HG03139 (cell line): ENCODE data around the gene N4BP2.
A peak's percentile ranks its signal among the peaks of the same experiment; 100 is the strongest.

ENCODE experiments used
- ATAC-seq: cut with Tn5 transposase; IDR thresholded peaks from one replicate; pipeline ENCODE4 v1.9.1; 2021; ENCODE audit not compliant: unreplicated experiment

The N4BP2 gene

GRCh38 chr4:40190880-40191815 is 134.5 kb downstream of the N4BP2 start:
- ATAC-seq, result no peak

- no peak for ATAC-seq
Measured at GRCh38 chr4:40192114-40193015, 135.7 kb downstream of the N4BP2 start.

- no peak for ATAC-seq
Measured at GRCh38 chr4:40193016-40193571, 136.4 kb downstream of the N4BP2 start.

GRCh38 chr4:40193578-40193977 is 136.9 kb downstream of the N4BP2 start:
- no peak for ATAC-seq

- no peak for ATAC-seq
Measured at GRCh38 chr4:40194602-40195161, 138.0 kb downstream of the N4BP2 start.

GRCh38 chr4:40195182-40196177 is 138.8 kb downstream of the N4BP2 start:
- no peak for ATAC-seq

- ATAC-seq, result no peak
Measured at GRCh38 chr4:40196272-40196671, 139.6 kb downstream of the N4BP2 start.

GRCh38 chr4:40196724-40197281 is 140.2 kb downstream of the N4BP2 start, which contains the start of gene RHOH:
Gene RHOH, plus strand, starts transcription at chr4:40197031. Its CDS starts 46,356 bp downstream, at chr4:40243387.
- ATAC-seq, result no peak

- no peak for ATAC-seq
Measured at GRCh38 chr4:40197879-40198689, 141.4 kb downstream of the N4BP2 start.

GRCh38 chr4:40199179-40199670 is 142.6 kb downstream of the N4BP2 start:
- ATAC-seq, result no peak

- peak; percentile 64 for ATAC-seq
Measured at GRCh38 chr4:40199999-40200874, 143.6 kb downstream of the N4BP2 start.

- ATAC-seq, result no peak
Measured at GRCh38 chr4:40200875-40201801, 144.5 kb downstream of the N4BP2 start.

- no peak for ATAC-seq
Measured at GRCh38 chr4:40201898-40202297, 145.2 kb downstream of the N4BP2 start.

GRCh38 chr4:40202474-40202873 is 145.8 kb downstream of the N4BP2 start:
- no peak for ATAC-seq

GRCh38 chr4:40204507-40205258 is 148.0 kb downstream of the N4BP2 start:
- no peak for ATAC-seq
